Immature natural killer cell (primary cell): ENCODE results near the gene ZBTB48. TPM values are rescaled to one million over a fixed set of nuclear protein-coding genes. Genes with fewer than 3 reads are reported as not detected.
A peak's percentile ranks its signal among the peaks of the same experiment; 100 is the strongest.

Experiments used
- DNase-seq, 3 donors: peaks; one replicate each; pipeline ENCODE4 v3.0.0; 2022; ENCODE audit warnings: mixed read lengths in 1 of 3
- H3K27ac Mint-ChIP-seq, 6 donors: one replicate each; pipeline ENCODE4 v1.8.0; 2020; ENCODE audit warnings: mixed read lengths in 6 of 6, mild to moderate bottlenecking in 5 of 6, inconsistent platforms in 4 of 6, moderate library complexity in 3 of 6
- H3K27me3 Mint-ChIP-seq, 3 donors: one replicate each; pipeline ENCODE4 v1.8.0; 2020 to 2021; ENCODE audit warnings: low read depth in 3 of 3, mild to moderate bottlenecking in 3 of 3, mixed read lengths in 3 of 3, moderate library complexity in 3 of 3, inconsistent platforms in 1 of 3
- H3K36me3 Mint-ChIP-seq, 3 donors: one replicate each; pipeline ENCODE4 v1.8.0; 2020; ENCODE audit warnings: mixed read lengths in 3 of 3, inconsistent platforms in 2 of 3, mild to moderate bottlenecking in 2 of 3
- H3K4me1 Mint-ChIP-seq, 2 donors: one replicate each; pipeline ENCODE4 v1.8.0; 2020; ENCODE audit warnings: inconsistent platforms in 2 of 2, mild to moderate bottlenecking in 2 of 2, mixed read lengths in 2 of 2, moderate library complexity in 1 of 2
- H3K4me3 Mint-ChIP-seq, 5 donors: one replicate each; pipeline ENCODE4 v1.8.0; 2020; ENCODE audit warnings: mild to moderate bottlenecking in 5 of 5, mixed read lengths in 5 of 5, inconsistent platforms in 3 of 5, moderate library complexity in 3 of 5
- H3K9me3 Mint-ChIP-seq, 6 donors: one replicate each; pipeline ENCODE4 v1.8.0; 2020; ENCODE audit warnings: mild to moderate bottlenecking in 6 of 6, mixed read lengths in 6 of 6, inconsistent platforms in 4 of 6, moderate library complexity in 3 of 6
- polyA plus RNA-seq, 3 donors: library from polyadenylated mRNA; unstranded; fragments of 300-500 nt; fragmentation: Illumina TruSeq; gene quantifications; one replicate each; pipeline ENCODE4 v1.2.3, GENCODE V29; 2021

The ZBTB48 gene
- polyA plus RNA-seq, 3 donors from 2014 or later, result 8.3 to 25.9 (median 20.9) TPM

GRCh38 chr1:6600410-6601048 is 20.7 kb downstream of the ZBTB48 start:
- peaks cover 1 to 19% (median 3%) of the 10 kb centered on the region in 3 donors for H3K27me3 Mint-ChIP-seq
- peaks cover 52 to 56% of the 10 kb centered on the region in 2 donors for H3K4me1 Mint-ChIP-seq

DNA sequence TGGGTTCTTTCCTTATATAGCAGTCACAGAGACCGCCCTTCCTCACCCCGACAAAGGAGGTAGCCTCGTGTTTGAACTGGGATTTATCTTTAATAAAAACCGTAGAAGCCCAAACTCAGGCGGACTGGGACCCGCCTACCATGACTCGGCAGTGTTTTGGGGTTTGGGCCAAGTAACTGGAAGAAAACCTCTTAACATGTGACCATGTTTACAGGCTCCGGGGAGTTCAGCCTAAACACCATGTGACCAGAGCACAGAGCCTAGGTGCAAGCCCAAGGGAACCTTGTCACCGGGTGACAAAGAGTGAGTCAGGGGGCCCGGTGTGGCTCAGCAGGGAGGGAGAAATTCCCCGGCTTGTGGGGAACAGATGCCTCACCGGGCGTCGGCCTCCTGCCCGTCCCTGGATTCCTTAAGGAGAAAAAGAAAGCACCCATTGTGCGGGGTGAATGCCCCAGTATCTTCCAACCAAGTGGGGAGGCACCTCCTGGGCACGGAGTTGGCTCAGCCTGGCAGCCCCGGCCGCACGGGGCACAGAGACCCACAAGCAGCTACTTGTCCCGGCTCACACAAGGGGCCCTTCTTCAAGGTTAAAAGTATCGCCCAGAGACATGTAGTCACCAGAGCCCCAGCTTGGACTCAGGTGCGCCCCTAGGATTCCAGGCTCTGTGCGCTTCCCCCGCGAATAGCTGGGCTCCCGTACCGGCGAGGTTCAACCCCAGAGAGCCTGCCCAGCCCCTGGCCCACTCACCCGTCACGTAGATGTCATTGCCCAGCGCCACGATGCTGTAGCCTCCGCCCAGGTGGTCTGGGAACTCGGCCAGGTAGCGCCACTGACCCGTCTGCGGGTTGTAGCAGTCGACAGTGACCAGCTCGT is 21.5 kb downstream of the ZBTB48 start:
- peak; percentile 55 to 68 (median 56) for DNase-seq
- no peaks in the 10 kb centered on the region for H3K9me3 Mint-ChIP-seq
- peaks cover 0 to 4% (median 0%) of the 10 kb centered on the region in 3 donors for H3K36me3 Mint-ChIP-seq
- H3K4me3 Mint-ChIP-seq, result peak overlapping the region; percentile 85 to 98 (median 96)
- peak overlapping the region; percentile 89 to 95 (median 93) for H3K27ac Mint-ChIP-seq
- H3K4me1 Mint-ChIP-seq, result peaks cover 45 to 48% of the 10 kb centered on the region in 2 donors
- peaks cover 0 to 19% (median 3%) of the 10 kb centered on the region in 3 donors for H3K27me3 Mint-ChIP-seq

More at GRCh38 chr1:6600410-6601048, 20.7 kb downstream of the ZBTB48 start:
- peaks cover 0 to 11% (median 0%) of the 10 kb centered on the region in 3 donors for H3K36me3 Mint-ChIP-seq
- peak overlapping the region; percentile 85 to 98 (median 96) for H3K4me3 Mint-ChIP-seq
- H3K27ac Mint-ChIP-seq, result peak overlapping the region; percentile 89 to 95 (median 93)
- DNase-seq, result no peak
- H3K9me3 Mint-ChIP-seq, result no peaks in the 10 kb centered on the region

- H3K9me3 Mint-ChIP-seq, result no peaks in the 10 kb centered on the region
- H3K27me3 Mint-ChIP-seq, result peaks cover 0 to 19% (median 3%) of the 10 kb centered on the region in 3 donors
- no peaks in the 10 kb centered on the region for H3K36me3 Mint-ChIP-seq
- H3K4me3 Mint-ChIP-seq, result peak overlapping the region; percentile 85 to 98 (median 96)
- peaks cover 39 to 45% of the 10 kb centered on the region in 2 donors for H3K4me1 Mint-ChIP-seq
- peak overlapping the region; percentile 59 to 95 (median 72) for H3K27ac Mint-ChIP-seq
- DNase-seq, result peak in 2 of 3 donors; percentile 24 to 32
These were observed 22.3 kb downstream of the ZBTB48 start for GRCh38 chr1:6601923-6602668.

DNA sequence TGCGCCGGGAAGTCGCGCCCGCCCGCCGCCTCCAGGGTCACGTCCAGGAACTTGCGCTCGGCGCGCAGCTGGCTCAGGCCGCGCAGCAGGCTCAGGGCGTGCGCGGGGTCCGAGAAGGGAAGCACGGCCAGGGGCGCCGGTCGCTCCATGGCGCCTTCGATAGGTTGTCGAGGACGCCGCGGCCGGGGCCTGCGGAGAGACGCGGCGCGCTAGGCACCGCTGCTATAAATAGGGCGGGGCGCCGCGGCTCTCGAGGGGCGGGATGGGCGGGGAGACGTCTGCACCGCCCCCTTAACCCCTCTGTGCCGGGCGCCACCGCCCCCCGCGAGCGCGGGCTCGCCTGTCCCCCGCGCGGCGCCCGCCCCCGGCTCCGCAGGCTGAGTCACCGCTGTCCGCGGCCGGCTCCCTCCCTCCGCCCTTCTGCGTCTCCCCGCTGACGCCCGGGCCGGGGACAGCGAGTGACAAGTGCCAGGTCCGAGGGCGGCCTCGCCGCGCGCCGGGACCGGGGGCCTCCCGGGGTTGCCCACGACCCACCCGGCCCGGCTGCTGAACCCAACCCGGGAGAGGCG is 23.0 kb downstream of the ZBTB48 start, which contains the start of gene KLHL21:
Gene KLHL21 (minus strand): TSS at position 201 of the 569 bp plus-strand sequence. CDS start 52 bp downstream, at position 149.
- Mint-ChIP-seq H3K4me1 (peaks cover 39 to 40% of the 10 kb centered on the region in 2 donors), H3K27me3 (peaks cover 0 to 19% (median 3%) of the 10 kb centered on the region in 3 donors), H3K9me3 (no peaks in the 10 kb centered on the region), H3K27ac (peak within 1 kb of the TSS; percentile 92 to 97 (median 94)), H3K4me3 (peak within 1 kb of the TSS; percentile 85 to 98 (median 96)), H3K36me3 (no peaks in the 10 kb centered on the region)
- DNase-seq, result peak; percentile 87 to 88 (median 87)

- H3K27ac Mint-ChIP-seq, result peak overlapping the region; percentile 92 to 97 (median 94)
- peak; percentile 75 to 78 (median 77) for DNase-seq
- peaks cover 39% of the 10 kb centered on the region in 2 donors for H3K4me1 Mint-ChIP-seq
- no peaks in the 10 kb centered on the region for H3K9me3 Mint-ChIP-seq
- H3K27me3 Mint-ChIP-seq, result peaks cover 0 to 19% (median 3%) of the 10 kb centered on the region in 3 donors
- peak overlapping the region; percentile 85 to 90 (median 87) for H3K4me3 Mint-ChIP-seq
- no peaks in the 10 kb centered on the region for H3K36me3 Mint-ChIP-seq
These were observed 23.6 kb downstream of the ZBTB48 start for GRCh38 chr1:6603238-6603914.

DNA sequence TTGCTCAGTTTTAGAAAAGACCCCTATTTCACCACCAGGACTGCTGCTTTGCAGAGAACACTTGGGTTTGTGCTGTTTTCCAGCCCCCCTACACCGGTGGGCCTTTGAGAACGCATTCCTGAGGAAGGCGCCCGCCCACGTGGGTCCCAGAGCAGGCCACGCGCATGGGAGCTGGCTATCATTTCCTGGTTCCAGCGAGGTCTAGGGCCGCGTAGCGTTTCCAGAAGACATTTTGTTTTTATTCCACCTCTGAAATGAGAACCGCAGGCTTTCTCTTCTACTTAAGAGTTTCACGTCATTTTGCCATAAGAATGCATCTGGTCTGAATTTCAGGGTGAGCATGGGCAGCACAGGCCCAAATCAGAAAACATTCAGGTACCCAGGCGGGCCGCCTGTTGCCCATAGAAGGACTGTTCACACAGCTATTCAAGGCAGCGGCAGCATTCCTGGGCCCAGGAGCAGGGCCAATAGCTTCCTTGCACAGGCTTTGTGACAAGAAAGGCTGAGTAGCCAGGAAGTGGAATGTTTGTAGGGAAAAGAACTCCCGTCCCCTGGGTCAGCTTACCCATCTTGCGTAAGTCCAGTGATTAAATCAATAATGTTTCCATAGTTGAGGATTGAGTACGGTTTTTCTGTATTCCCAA is 24.2 kb downstream of the ZBTB48 start:
- no peaks in the 10 kb centered on the region for H3K9me3 Mint-ChIP-seq

DNA sequence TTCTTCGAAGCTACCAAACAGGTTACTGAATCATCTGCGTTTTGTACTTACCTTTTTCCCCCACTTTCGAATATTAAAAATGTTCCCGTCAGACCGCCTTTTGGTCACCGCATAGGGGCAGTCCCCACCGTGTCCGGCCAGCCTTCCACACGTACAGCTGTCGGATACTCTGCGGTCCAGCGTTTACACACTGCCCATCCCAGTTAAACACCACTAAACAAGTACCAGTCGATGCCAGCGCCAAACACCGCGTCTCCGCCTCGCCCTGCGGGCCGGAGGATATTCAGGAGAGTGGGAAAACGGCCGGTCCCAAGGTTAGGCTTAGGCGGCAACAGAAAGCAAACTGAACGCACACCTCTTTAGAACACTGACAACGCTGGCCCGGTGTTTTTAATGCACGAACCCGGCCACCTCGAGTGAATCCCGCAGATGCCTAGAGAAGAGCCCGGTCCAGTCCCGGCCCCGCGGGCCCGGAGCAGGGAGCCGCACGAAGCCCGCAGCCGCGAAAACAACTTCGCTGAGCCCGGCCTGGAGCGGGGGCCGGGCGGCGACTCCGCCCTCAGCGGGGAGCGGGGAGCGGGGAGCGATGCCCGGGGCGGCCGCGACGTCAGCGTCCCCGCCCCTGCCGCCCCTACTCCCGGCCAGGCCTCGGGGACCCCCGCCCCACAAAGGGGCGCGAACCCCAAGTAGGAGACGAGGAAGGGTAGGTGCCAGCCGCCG is 33.0 kb downstream of the ZBTB48 start:
- H3K27ac Mint-ChIP-seq, result peak overlapping the region; percentile 88 to 96 (median 90)
- no peaks in the 10 kb centered on the region for H3K36me3 Mint-ChIP-seq
- DNase-seq, result peak in 2 of 3 donors; percentile 26 to 28
- H3K4me3 Mint-ChIP-seq, result peak overlapping the region; percentile 89 to 95 (median 91)
- H3K27me3 Mint-ChIP-seq, result peaks cover 5 to 15% (median 9%) of the 10 kb centered on the region in 3 donors
- no peaks in the 10 kb centered on the region for H3K9me3 Mint-ChIP-seq
- peaks cover 18 to 25% of the 10 kb centered on the region in 2 donors for H3K4me1 Mint-ChIP-seq

More for the DNA sequence above, 24.2 kb downstream of the ZBTB48 start:
- Mint-ChIP-seq H3K27me3 (peaks cover 0 to 19% (median 3%) of the 10 kb centered on the region in 3 donors), H3K27ac (peak overlapping the region; percentile 92 to 97 (median 94)), H3K36me3 (no peaks in the 10 kb centered on the region), H3K4me3 (peak overlapping the region; percentile 85 to 90 (median 87)), H3K4me1 (peaks cover 34 to 36% of the 10 kb centered on the region in 2 donors)
- DNase-seq, result no peak

- peaks cover 5 to 15% (median 9%) of the 10 kb centered on the region in 3 donors for H3K27me3 Mint-ChIP-seq
These were observed 33.7 kb downstream of the ZBTB48 start, which contains the start of gene PHF13 for GRCh38 chr1:6613361-6614018. PHF13 (plus strand) TSS chr1:6613731; CDS start chr1:6614067, 336 bp downstream.

GRCh38 chr1:6614019-6614928 is 34.5 kb downstream of the ZBTB48 start:
- Mint-ChIP-seq H3K27me3 (peaks cover 5 to 15% (median 9%) of the 10 kb centered on the region in 3 donors), H3K4me3 (peak overlapping the region in 4 of 5 donors; percentile 54 to 92 (median 90)), H3K36me3 (peaks cover 0 to 4% (median 3%) of the 10 kb centered on the region in 3 donors), H3K27ac (no peak overlapping the region), H3K9me3 (no peaks in the 10 kb centered on the region), H3K4me1 (peaks cover 18 to 25% of the 10 kb centered on the region in 2 donors)
- peak in 2 of 3 donors; percentile 40 to 43 for DNase-seq

More at GRCh38 chr1:6613361-6614018, 33.7 kb downstream of the ZBTB48 start, which contains the start of gene PHF13:
- no peaks in the 10 kb centered on the region for H3K36me3 Mint-ChIP-seq
- DNase-seq, result peak; percentile 99
- peak within 1 kb of the TSS; percentile 90 to 95 (median 91) for H3K4me3 Mint-ChIP-seq
- peak within 1 kb of the TSS; percentile 88 to 96 (median 90) for H3K27ac Mint-ChIP-seq
- peaks cover 18 to 25% of the 10 kb centered on the region in 2 donors for H3K4me1 Mint-ChIP-seq
- H3K9me3 Mint-ChIP-seq, result no peaks in the 10 kb centered on the region
